Fibroblast of skin of abdomen (primary cell): ENCODE measurements around the gene TOR4A.
"Not testable (repeated sequence)": the region's sequence is repeated elsewhere in the genome, so short reads cannot be mapped to it uniquely, and the experiment has no call there.

Experiments
- DNase-seq: peaks from one replicate; pipeline ENCODE4 v3.0.0-alpha.2; 2013

The TOR4A gene

GRCh38 chr9:137237759-137238726 is 39.5 kb upstream of the TOR4A start:
- DNase-seq: no peak

- not testable (repeated sequence) for DNase-seq
Observed at GRCh38 chr9:137239541-137240200, 37.9 kb upstream of the TOR4A start.

GRCh38 chr9:137240318-137240840 is 37.1 kb upstream of the TOR4A start:
- peak; percentile 61 for DNase-seq

DNA sequence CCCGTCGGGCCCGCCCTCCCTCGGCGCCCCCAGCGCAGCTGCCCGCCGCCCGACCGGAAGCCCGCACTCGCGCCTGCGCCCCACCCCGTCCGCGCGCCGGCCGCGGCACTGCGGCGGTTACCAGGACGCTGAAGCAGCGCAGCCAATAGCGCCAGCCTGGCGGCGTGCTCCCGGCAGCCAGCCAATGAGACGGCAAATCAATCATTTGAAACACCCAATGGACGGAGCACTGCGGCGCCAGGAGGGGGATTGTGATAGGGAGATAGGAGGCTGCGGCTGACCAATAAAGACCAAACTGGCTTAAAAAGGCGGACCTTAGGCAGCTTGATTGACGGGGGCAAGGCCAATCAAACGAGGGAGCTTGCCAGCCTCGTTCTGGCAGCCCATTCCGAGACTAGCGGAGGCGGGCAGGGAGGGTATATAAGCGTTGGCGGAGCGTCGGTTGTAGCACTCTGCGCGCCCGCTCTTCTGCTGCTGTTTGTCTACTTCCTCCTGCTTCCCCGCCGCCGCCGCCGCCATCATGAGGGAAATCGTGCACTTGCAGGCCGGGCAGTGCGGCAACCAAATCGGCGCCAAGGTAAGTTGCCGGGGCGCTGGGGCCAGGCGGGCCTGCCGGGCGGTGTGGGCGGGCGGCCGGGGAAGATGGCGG is 36.6 kb upstream of the TOR4A start, which contains the start of gene TUBB4B:
TUBB4B (plus strand) TSS at position 447 of the 649 bp plus-strand sequence; CDS start at position 521, 74 bp downstream.
- DNase-seq: peak; percentile 100

DNA sequence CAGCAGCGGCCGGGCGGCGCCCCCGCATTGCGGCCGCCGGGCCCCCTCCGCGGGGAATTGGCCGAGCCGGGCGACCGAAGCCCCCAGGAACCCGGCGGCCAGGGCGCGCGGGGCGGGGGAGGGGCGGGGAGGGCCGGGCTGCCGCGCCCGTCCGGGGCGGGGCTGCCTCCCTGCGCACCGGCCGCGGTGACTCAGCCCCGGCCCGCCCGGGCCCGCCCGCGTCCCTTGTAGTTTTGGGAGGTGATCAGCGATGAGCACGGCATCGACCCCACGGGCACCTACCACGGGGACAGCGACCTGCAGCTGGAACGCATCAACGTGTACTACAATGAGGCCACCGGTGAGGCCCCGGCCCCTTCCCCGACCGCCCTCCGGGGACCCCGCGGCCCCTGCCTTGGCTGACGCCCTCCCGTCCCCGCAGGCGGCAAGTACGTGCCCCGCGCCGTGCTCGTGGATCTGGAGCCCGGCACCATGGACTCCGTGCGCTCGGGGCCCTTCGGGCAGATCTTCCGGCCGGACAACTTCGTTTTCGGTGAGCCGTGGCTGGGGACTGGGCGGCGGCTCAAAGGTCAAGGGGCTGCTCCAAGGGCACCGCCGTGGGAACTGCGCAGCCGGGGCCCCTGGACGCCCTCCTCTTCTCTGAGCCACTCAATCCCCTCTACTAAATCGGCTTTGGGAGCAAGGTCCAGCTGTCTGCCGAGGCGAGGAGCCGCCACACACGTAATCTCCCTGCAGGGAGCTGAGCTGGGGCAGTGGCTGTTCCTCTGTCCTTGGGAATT is 35.8 kb upstream of the TOR4A start:
- peak; percentile 48 for DNase-seq

DNA sequence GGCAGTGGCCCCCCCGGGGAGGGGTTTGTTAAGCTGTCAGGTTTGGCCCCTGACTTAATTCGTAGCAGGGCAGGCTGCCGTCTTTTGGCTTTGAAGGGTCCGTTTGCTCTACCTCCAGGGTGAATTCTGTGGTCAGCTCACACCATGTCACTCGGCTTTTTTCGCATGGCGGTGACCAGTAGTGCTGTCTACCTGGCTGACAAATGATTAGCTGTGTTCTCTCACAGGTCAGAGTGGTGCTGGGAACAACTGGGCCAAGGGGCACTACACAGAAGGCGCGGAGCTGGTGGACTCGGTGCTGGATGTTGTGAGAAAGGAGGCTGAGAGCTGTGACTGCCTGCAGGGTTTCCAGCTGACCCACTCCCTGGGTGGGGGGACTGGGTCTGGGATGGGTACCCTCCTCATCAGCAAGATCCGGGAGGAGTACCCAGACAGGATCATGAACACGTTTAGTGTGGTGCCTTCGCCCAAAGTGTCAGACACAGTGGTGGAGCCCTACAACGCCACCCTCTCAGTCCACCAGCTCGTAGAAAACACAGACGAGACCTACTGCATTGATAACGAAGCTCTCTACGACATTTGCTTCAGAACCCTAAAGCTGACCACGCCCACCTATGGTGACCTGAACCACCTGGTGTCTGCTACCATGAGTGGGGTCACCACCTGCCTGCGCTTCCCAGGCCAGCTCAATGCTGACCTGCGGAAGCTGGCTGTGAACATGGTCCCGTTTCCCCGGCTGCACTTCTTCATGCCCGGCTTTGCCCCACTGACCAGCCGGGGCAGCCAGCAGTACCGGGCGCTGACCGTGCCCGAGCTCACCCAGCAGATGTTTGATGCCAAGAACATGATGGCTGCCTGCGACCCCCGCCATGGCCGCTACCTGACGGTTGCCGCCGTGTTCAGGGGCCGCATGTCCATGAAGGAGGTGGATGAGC is 35.0 kb upstream of the TOR4A start:
- no peak for DNase-seq

DNA sequence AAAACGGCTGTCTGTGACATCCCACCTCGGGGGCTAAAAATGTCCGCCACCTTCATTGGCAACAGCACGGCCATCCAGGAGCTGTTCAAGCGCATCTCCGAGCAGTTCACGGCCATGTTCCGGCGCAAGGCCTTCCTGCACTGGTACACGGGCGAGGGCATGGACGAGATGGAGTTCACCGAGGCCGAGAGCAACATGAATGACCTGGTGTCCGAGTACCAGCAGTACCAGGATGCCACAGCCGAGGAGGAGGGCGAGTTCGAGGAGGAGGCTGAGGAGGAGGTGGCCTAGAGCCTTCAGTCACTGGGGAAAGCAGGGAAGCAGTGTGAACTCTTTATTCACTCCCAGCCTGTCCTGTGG is 34.3 kb upstream of the TOR4A start:
- DNase-seq: not testable (repeated sequence)

GRCh38 chr9:137243626-137244485 is 33.7 kb upstream of the TOR4A start:
- DNase-seq: no peak

GRCh38 chr9:137244486-137245449 is 32.8 kb upstream of the TOR4A start:
- no peak for DNase-seq

DNA sequence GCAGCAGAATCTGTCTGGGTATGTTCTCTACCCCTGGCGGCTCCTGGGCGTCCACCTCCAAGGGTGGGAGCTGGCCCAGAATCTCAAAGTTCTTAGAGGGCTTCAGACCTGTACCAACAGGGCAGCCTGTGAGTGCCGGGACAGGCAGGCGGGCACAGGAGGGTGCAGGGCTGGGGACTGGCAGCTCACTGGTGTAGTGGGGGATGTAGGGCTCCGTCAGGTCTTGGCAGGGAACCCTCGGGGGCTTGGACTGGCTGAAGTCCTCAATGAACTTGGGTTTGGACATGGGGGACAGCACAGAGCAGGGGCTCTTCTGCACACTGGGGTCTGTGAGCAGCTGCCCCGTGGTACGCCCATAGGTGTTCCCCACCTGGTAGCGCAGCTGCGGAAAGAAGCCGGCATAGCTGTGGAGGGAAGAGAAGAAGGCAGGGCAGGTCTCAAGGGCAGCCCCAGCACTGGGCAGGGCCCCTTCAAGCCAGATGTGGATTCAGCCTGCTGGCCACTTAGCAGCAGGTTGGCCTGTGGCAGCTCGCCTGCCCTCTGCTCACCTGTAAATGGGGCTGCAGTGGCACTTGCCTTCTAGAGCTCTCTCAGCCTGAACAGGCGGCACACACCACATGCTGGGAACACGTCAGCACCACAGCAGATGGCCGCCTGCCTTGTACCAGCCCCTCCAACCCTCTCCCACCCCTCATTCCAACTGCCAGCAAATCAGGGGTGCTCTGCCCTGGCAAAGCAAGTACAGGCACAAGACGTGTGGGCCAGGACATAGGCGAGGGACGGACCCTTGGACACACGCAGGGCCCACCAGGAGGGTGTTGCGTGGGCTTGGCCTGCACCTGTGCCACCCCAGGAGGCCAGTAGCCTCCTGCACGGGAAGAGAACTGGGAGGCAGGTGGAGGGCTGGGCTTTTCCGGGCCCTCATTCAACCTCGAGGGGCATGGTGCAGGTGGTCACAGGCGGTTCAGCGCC is 31.8 kb upstream of the TOR4A start:
- no peak for DNase-seq

DNA sequence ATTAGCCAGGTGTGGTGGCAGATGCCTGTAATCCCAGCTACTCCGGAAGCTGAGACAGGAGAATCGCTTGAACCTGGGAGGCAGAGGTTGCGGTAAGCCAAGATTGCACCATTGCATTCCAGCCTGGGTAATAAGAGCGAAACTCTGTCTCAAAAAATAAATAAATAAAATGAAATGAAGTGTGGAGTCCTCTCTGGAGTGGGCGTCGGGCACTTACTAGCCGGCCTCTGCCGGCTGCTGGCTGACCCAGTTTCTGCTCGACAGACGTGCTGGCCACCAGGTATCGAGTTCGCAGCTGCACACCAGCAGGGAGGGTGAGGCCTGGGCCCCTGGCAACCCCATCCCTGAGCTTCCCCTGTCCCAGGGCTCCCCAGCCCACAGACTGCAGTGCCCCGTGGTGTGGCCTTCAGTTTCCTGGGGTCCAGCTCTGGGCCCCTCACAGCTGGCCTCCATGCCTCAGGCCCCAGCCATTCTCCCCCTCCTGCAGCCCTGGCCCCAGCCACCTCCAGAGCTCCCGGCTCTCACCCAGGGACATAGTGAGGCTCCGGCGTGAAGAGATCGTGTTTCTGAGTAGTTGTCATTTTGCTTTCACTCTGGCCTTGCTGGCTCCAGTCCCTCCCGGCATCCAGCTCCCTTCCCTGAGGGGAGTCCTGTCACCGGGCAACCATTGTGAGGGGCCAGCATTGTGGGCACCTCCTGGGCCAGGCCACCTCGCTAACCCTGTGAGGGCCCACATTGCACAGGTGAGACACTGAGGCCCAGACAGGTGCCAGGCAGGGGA is 30.2 kb upstream of the TOR4A start:
- DNase-seq: no peak

DNA sequence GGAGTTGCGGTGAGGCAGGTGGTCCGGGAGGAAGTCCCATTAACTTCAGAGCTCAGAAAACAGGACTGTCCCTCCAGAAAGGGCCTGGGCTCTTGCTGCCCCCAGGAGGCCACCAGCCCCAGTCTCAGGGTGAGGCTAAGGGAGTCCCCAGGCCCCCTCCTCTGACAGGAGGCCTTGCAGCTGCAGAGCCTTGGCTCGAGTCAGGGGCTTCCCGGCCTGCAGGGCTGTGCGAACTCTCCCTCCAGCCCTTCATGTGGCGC is 29.7 kb upstream of the TOR4A start:
- DNase-seq: no peak

DNA sequence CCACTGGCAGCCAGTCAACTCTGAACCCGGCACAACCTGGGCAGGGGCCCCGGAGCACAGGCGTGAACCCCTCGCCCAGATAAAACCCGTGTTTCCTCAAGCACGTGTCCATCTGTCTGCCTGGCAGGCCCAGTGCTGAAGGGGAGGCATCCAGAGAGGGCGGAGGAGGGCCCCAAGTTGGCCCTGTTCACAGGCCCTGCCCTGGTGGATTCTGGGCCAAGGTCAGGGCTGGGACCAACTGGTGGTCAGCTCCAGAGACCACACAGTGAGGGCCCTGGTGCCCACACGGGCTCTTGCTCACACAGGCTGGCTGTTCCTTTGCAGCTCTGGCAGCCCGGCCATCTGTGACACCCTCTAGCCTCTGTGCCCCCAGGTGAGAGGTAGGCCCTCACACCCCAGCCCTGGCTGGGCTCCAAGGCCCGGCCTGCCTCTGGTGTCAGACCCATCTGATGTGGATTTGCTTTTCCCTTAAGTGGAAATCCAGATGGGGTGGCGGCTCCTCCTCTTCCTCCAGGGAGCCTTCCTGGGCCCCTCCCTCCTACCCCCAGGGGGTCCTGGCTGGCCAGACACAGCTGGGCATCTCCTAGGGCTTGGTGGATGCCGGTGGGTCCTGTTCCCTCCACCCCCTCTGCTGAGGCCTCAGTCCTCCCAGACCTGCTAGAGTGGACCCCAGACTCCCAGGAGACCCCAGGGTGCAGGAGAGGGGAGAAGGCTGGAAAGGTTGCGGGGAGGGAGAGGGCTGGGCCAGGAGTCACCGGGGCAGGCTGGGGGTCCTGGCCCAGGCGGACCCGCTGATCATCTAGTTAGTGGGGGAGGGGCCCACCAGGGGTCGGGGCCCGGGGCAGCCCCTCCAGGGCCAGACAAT is 27.0 kb upstream of the TOR4A start:
- no peak for DNase-seq

- no peak for DNase-seq
Observed at GRCh38 chr9:137251194-137251461, 26.4 kb upstream of the TOR4A start, which contains the start of gene STPG3. TSS of gene STPG3 (plus strand) at chr9:137251286. CDS start at chr9:137251287, 1 bp downstream.

DNA sequence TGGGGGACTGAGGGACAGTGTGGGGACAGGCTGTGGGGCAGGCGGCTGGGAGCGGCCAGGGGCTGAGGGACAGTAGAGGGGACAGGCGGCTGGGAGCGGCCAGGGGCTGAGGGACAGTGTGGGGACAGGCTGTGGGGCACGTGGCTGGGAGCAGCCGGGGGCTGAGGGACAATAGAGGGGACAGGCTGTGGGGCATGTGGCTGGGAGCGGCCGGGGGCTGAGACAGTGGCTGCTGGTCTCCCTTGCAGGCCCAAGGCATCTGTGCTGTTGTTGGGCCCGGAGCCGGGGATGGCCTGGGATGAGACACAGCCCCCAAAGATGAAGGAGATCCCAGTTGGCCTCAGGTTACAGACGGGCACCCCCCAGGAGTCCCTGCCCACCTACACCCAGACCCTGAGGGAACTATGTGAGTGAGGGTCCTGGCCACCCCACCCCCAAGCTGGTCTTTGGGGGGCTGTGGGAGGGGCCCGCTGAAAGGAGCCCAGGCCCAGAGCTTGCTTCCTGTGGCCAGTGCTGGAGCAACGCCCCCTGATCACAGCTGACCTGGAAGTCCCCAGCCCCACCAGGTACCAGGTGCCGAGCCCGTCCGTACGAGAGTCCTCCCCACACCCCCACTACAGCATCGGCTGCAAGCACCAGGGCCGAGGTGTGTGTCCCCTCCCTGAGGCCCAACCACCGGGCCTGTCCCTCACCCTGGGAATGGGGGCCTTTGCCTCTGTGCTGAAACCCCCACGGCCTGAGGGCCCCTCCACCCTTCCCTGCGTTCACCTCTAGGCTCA is 25.8 kb upstream of the TOR4A start:
- no peak for DNase-seq
